WTC11 (cell line): ENCODE data around the gene GINS1.

Experiments used
- ESRRA ChIP-seq: sonication (generic); formaldehyde crosslinking; IDR thresholded peaks from 2 replicates; pipeline ENCODE4 v1.8.1; 2022; ENCODE audit warnings: mild to moderate bottlenecking, missing genetic modification reagents, borderline replicate concordance
- NFYB ChIP-seq: sonication (generic); formaldehyde crosslinking; conservative IDR thresholded peaks from 2 replicates; pipeline ENCODE4 v1.8.0; 2022; ENCODE audit warnings: low read depth, missing genetic modification reagents
- RELA ChIP-seq: sonication (generic); formaldehyde crosslinking; IDR thresholded peaks from 2 replicates; pipeline ENCODE4 v1.8.1; 2022; ENCODE audit warnings: missing genetic modification reagents, mild to moderate bottlenecking, borderline replicate concordance
- SP1 ChIP-seq: sonication (generic); formaldehyde crosslinking; conservative IDR thresholded peaks from 2 replicates; pipeline ENCODE4 v1.8.1; 2022; ENCODE audit warnings: missing genetic modification reagents
- ZNF121 ChIP-seq: sonication (generic); formaldehyde crosslinking; IDR thresholded peaks from 2 replicates; pipeline ENCODE4 v1.8.0; 2023; ENCODE audit warnings: missing genetic modification reagents
- ZNF416 ChIP-seq: fragments of 250-450 bp; sonication (Bioruptor Pico); IDR thresholded peaks from 2 replicates; pipeline ENCODE4 v1.9.0; 2021; ENCODE audit warnings: mild to moderate bottlenecking, inconsistent platforms
- TF ChIP-seq, protein P1 (sequence below): fragments of 200-600 bp; IDR thresholded peaks from 2 replicates; pipeline ENCODE4 v1.8.0; 2022; ENCODE audit warnings: antibody characterized with exemption
- TF ChIP-seq, protein P2 (sequence below): sonication (generic); formaldehyde crosslinking; IDR thresholded peaks from 2 replicates; pipeline ENCODE4 v1.8.0; 2022; ENCODE audit warnings: mild to moderate bottlenecking, missing genetic modification reagents
- TF ChIP-seq, protein P3 (sequence below): sonication (generic); formaldehyde crosslinking; IDR thresholded peaks from 2 replicates; pipeline ENCODE4 v1.8.1; 2023; ENCODE audit warnings: mild to moderate bottlenecking, missing genetic modification reagents, moderate library complexity
- TF ChIP-seq, protein P4 (sequence below): sonication (generic); formaldehyde crosslinking; IDR thresholded peaks from 2 replicates; pipeline ENCODE4 v1.8.1; 2022; ENCODE audit warnings: low read depth, missing genetic modification reagents, borderline replicate concordance
- TF ChIP-seq, protein P5 (sequence below): sonication (generic); formaldehyde crosslinking; conservative IDR thresholded peaks from 2 replicates; pipeline ENCODE4 v1.8.1; 2022; ENCODE audit warnings: mild to moderate bottlenecking, missing genetic modification reagents
- TF ChIP-seq, protein P6 (sequence below): sonication (generic); formaldehyde crosslinking; IDR thresholded peaks from 2 replicates; pipeline ENCODE4 v1.8.0; 2023; ENCODE audit warnings: missing genetic modification reagents

DNA sequence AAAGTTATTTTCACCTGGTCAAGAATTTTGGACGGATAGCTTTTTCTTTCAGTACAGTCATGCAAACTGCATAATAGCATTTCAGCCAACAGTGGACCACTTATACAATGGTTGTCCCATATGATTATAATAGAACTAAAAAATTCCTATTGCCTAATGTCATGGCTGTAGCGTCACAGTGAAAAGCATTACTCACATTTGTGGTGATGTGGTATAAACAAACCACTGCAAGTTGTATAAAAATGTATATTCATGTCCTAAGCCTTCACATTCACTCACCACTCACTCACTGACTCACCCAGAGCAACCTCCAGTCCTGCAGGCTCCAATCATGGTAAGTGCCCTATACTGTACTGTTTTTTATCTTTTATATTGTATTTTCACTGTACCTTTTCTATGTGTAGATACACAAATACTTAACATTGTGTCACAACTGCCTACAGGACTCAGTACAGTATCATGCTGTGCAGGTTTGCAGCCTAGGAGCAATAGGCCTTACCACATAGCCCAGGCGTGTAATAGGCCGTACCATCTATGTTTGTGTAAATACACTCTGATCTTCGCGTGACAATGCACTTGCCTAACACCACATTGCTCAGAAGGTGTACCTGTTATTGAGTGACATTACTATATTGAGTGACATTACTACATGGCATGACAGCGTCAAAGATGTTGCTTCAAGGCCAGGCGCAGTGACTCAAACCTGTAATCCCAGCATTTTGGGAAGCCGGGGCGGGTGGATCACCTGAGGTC lies 34.7 kb upstream of the GINS1 start:
- TF ChIP-seq ZNF416 (CRISPR knock-in tag) (no peak), ESRRA (CRISPR knock-in tag) (no peak), NFYB (CRISPR knock-in tag) (no peak), SP1 (CRISPR knock-in tag) (no peak), RELA (CRISPR knock-in tag) (no peak), ZNF121 (CRISPR knock-in tag) (no peak)
- TF ChIP-seq, protein P1, sequence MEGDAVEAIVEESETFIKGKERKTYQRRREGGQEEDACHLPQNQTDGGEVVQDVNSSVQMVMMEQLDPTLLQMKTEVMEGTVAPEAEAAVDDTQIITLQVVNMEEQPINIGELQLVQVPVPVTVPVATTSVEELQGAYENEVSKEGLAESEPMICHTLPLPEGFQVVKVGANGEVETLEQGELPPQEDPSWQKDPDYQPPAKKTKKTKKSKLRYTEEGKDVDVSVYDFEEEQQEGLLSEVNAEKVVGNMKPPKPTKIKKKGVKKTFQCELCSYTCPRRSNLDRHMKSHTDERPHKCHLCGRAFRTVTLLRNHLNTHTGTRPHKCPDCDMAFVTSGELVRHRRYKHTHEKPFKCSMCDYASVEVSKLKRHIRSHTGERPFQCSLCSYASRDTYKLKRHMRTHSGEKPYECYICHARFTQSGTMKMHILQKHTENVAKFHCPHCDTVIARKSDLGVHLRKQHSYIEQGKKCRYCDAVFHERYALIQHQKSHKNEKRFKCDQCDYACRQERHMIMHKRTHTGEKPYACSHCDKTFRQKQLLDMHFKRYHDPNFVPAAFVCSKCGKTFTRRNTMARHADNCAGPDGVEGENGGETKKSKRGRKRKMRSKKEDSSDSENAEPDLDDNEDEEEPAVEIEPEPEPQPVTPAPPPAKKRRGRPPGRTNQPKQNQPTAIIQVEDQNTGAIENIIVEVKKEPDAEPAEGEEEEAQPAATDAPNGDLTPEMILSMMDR, result no peak
- TF ChIP-seq, protein P2, sequence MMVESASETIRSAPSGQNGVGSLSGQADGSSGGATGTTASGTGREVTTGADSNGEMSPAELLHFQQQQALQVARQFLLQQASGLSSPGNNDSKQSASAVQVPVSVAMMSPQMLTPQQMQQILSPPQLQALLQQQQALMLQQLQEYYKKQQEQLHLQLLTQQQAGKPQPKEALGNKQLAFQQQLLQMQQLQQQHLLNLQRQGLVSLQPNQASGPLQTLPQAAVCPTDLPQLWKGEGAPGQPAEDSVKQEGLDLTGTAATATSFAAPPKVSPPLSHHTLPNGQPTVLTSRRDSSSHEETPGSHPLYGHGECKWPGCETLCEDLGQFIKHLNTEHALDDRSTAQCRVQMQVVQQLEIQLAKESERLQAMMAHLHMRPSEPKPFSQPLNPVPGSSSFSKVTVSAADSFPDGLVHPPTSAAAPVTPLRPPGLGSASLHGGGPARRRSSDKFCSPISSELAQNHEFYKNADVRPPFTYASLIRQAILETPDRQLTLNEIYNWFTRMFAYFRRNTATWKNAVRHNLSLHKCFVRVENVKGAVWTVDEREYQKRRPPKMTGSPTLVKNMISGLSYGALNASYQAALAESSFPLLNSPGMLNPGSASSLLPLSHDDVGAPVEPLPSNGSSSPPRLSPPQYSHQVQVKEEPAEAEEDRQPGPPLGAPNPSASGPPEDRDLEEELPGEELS (CRISPR knock-in tag), result no peak
- TF ChIP-seq, protein P3, sequence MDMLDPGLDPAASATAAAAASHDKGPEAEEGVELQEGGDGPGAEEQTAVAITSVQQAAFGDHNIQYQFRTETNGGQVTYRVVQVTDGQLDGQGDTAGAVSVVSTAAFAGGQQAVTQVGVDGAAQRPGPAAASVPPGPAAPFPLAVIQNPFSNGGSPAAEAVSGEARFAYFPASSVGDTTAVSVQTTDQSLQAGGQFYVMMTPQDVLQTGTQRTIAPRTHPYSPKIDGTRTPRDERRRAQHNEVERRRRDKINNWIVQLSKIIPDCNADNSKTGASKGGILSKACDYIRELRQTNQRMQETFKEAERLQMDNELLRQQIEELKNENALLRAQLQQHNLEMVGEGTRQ (CRISPR knock-in tag), result no peak
- TF ChIP-seq, protein P4, sequence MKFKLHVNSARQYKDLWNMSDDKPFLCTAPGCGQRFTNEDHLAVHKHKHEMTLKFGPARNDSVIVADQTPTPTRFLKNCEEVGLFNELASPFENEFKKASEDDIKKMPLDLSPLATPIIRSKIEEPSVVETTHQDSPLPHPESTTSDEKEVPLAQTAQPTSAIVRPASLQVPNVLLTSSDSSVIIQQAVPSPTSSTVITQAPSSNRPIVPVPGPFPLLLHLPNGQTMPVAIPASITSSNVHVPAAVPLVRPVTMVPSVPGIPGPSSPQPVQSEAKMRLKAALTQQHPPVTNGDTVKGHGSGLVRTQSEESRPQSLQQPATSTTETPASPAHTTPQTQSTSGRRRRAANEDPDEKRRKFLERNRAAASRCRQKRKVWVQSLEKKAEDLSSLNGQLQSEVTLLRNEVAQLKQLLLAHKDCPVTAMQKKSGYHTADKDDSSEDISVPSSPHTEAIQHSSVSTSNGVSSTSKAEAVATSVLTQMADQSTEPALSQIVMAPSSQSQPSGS, result no peak
- TF ChIP-seq, protein P5, sequence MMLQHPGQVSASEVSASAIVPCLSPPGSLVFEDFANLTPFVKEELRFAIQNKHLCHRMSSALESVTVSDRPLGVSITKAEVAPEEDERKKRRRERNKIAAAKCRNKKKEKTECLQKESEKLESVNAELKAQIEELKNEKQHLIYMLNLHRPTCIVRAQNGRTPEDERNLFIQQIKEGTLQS, result no peak
- TF ChIP-seq, protein P6, sequence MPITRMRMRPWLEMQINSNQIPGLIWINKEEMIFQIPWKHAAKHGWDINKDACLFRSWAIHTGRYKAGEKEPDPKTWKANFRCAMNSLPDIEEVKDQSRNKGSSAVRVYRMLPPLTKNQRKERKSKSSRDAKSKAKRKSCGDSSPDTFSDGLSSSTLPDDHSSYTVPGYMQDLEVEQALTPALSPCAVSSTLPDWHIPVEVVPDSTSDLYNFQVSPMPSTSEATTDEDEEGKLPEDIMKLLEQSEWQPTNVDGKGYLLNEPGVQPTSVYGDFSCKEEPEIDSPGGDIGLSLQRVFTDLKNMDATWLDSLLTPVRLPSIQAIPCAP (CRISPR knock-in tag), result no peak
